GM23338 (cell line): Measurements from ENCODE around the gene C3orf62.

Experiments used
- CTCF ChIP-seq, 2 experiments: fragments of 200-600 bp in 1 of 2; sonication (generic) in 1 of 2; conservative IDR thresholded peaks; 2 replicates each; pipeline versions ENCODE4 v1.5.1 to v1.6.1; 2016 to 2017; ENCODE audit warnings: antibody characterized with exemption in 2 of 2, low read depth in 2 of 2, mild to moderate bottlenecking in 2 of 2, moderate library complexity in 1 of 2
- EZH2 ChIP-seq: fragments of 200-600 bp; sonication (generic); IDR thresholded peaks from one replicate; pipeline ENCODE4 v1.8.0; 2017; ENCODE audit warnings: antibody characterized with exemption, mild to moderate bottlenecking, low read depth; ENCODE audit not compliant: unreplicated experiment
- EZH2phosphoT487 ChIP-seq: fragments of 200-600 bp; sonication (generic); IDR thresholded peaks from one replicate; pipeline ENCODE4 v1.8.1; 2018; ENCODE audit warnings: antibody characterized with exemption; ENCODE audit not compliant: unreplicated experiment
- JUNB ChIP-seq: IDR thresholded peaks from one replicate; pipeline ENCODE4 v1.6.1; 2016; ENCODE audit warnings: antibody characterized with exemption; ENCODE audit not compliant: unreplicated experiment
- POLR2AphosphoS5 ChIP-seq: IDR thresholded peaks from 2 replicates; pipeline ENCODE4 v1.6.1; 2016; ENCODE audit warnings: antibody characterized with exemption, low read depth
- REST ChIP-seq: IDR thresholded peaks from one replicate; pipeline ENCODE4 v1.6.1; 2018; ENCODE audit warnings: antibody characterized with exemption; ENCODE audit not compliant: unreplicated experiment

GRCh38 chr3:49316696-49317457 lies 39.8 kb upstream of the C3orf62 start:
- no peak for TF ChIP-seq CTCF (conservative IDR thresholded peaks at IDR 0.05; ENCODE audit: low read depth in 2 of 2)
- TF ChIP-seq EZH2phosphoT487: no peak
- TF ChIP-seq POLR2AphosphoS5: no peak
- TF ChIP-seq EZH2: no peak
- no peak for TF ChIP-seq REST
- no peak for TF ChIP-seq JUNB
